ENCODE measurements around the gene LNPEP.

LNPEP gene

DNA sequence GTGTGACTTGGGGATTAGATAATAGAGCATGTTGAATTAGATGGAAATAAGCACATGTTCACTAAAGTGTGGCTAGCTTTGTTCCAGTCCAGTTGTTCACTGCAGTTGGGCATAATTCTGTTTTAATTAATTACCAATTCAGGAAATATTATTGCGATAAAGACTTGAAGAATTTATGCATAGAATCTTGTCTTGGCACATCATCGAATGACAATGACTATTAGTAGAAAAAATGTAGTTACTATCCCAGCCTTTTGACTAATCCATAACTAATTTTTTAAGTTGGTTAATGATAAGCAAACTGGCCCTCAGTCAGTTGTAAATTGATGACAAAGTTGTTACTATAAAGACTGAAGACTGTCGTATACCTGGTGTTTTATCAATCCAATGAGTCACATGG lies 10.5 kb downstream of the LNPEP start:
- no peak for TF ChIP-seq TAF1 (IDR thresholded peaks at IDR 0.05; ENCODE audit: borderline replicate concordance, insufficient read depth, low read length)
- no peak for TF ChIP-seq POLR2AphosphoS5 (IDR thresholded peaks at IDR 0.05; ENCODE audit: low read depth, low read length)
- no peak for TF ChIP-seq FOXP2 (optimal IDR thresholded peaks at IDR 0.05; ENCODE audit: borderline replicate concordance, extremely low read depth, extremely low read length, insufficient read depth)
- TF ChIP-seq, protein P1, sequence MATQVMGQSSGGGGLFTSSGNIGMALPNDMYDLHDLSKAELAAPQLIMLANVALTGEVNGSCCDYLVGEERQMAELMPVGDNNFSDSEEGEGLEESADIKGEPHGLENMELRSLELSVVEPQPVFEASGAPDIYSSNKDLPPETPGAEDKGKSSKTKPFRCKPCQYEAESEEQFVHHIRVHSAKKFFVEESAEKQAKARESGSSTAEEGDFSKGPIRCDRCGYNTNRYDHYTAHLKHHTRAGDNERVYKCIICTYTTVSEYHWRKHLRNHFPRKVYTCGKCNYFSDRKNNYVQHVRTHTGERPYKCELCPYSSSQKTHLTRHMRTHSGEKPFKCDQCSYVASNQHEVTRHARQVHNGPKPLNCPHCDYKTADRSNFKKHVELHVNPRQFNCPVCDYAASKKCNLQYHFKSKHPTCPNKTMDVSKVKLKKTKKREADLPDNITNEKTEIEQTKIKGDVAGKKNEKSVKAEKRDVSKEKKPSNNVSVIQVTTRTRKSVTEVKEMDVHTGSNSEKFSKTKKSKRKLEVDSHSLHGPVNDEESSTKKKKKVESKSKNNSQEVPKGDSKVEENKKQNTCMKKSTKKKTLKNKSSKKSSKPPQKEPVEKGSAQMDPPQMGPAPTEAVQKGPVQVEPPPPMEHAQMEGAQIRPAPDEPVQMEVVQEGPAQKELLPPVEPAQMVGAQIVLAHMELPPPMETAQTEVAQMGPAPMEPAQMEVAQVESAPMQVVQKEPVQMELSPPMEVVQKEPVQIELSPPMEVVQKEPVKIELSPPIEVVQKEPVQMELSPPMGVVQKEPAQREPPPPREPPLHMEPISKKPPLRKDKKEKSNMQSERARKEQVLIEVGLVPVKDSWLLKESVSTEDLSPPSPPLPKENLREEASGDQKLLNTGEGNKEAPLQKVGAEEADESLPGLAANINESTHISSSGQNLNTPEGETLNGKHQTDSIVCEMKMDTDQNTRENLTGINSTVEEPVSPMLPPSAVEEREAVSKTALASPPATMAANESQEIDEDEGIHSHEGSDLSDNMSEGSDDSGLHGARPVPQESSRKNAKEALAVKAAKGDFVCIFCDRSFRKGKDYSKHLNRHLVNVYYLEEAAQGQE (IDR thresholded peaks at IDR 0.05; ENCODE audit: insufficient read depth in 1 of 2, low read depth in 2 of 2, low read length in 2 of 2) = no peak
- no peak for TF ChIP-seq SIN3A (IDR thresholded peaks at IDR 0.05; ENCODE audit: borderline replicate concordance, insufficient read depth, low read length)

DNA sequence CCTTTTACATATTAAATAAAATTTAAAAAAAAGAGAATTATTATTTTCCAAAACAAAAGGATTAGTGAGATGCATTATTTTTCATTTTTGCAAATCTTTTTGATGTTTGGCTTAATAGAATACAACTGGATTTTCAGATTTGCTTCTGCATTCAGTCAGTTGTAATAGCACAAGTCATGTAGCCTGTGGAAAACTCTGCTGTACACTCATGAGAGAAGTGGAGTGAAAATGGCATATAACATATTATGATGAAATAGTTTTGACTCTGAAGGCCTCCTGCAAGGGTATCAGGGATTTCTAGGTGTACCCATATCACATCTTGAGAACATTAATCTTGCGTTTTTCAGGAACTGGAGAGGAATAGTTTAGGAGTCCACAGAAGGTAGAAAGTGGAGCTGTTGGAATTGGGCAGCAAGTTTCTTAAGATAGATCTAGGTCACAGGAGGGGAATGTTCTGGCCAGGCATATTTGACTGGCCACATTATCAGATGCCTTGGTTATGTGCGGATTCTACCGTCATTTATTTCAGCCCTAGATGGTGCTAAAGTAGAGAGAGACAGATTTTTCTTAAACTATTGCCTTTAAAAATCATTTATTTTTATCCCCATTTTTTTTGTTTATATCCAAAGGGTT lies 16.4 kb downstream of the LNPEP start:
- TF ChIP-seq SIN3A (IDR thresholded peaks at IDR 0.05; ENCODE audit: borderline replicate concordance, insufficient read depth, low read length) (no peak), TAF1 (IDR thresholded peaks at IDR 0.05; ENCODE audit: borderline replicate concordance, insufficient read depth, low read length) (no peak), FOXP2 (optimal IDR thresholded peaks at IDR 0.05; ENCODE audit: borderline replicate concordance, extremely low read depth, extremely low read length, insufficient read depth) (no peak), POLR2AphosphoS5 (IDR thresholded peaks at IDR 0.05; ENCODE audit: low read depth, low read length) (no peak)
- TF ChIP-seq, protein P1 (IDR thresholded peaks at IDR 0.05; ENCODE audit: insufficient read depth in 1 of 2, low read depth in 2 of 2, low read length in 2 of 2) = no peak

DNA sequence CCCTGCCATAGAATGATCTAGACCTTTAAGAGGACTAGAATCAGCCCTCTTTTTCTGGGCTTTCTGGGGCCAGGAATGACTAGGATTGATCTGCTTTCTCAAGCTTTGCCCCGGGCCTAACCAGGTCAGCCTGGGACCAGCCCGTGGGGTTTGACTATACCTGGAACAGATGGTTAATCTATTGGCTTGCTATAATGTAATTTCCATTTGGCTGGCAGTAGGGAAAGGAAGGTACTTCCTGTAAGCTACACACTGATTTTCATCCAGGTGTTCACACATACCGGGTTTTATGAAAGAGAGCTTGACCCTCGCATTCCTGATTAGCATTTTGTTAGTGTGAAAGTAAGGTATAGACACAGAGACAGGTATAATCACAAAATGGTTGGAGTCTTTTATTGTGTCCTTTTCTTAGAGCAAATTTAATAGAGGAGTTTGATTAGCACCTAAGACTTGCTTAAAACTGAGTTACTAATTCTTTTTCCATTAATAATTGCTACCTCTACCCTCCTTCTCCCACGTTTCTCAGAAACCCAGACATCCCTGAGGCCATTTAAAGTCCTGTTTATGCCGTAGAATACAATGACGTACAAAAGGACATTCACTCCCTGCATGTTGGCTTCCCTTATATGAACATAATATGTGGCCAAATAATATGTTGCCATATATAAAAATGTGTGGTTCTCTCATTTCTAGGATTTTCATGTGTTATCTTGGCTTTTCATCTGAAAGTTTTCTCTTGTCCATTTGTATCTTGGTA lies 17.3 kb downstream of the LNPEP start:
- no peak for TF ChIP-seq POLR2AphosphoS5 (IDR thresholded peaks at IDR 0.05; ENCODE audit: low read depth, low read length)

DNA sequence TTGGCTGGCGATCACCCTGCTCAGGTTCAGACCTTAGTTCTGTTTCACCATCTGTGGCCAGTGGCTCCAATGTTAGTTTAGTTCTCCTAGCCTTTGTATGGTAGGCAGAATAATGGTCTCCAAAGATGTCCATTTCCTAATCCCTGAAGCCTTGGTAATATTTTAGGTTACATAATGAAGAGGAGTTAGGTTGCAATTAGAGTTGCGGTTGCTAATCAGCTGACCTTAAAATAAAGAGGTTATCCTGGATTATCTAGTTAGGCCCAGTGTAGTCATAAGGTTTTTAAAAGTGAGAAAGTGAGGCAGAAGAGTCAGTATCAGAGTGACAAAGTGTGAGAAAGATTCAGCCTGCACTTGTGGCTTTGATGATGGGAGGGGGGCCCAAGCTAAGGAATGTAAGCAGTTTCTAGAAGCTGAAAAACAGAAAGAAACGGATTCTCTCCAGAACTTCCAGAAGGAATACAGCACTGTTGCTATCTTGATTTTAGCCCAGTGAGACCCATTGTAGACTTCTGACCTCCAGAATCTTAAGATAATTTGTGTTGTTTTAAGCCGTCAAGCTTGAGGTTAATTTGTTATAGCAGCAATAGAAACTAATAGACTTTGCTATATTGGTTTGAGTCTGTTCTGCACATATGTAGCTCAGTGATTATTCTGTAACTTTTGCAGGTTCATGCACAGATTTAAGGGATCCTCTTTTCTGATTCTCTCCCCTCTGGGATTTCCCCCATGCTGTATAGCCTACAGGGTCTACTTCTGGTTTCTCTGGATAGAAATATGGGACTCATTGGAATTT lies 21.6 kb downstream of the LNPEP start:
- no peak for TF ChIP-seq SIN3A (IDR thresholded peaks at IDR 0.05; ENCODE audit: borderline replicate concordance, insufficient read depth, low read length)
- TF ChIP-seq FOXP2 (optimal IDR thresholded peaks at IDR 0.05; ENCODE audit: borderline replicate concordance, extremely low read depth, extremely low read length, insufficient read depth) = no peak
- TF ChIP-seq TAF1 (IDR thresholded peaks at IDR 0.05; ENCODE audit: borderline replicate concordance, insufficient read depth, low read length) = no peak
- no peak for TF ChIP-seq POLR2AphosphoS5 (IDR thresholded peaks at IDR 0.05; ENCODE audit: low read depth, low read length)
- TF ChIP-seq, protein P1 (IDR thresholded peaks at IDR 0.05; ENCODE audit: insufficient read depth in 1 of 2, low read depth in 2 of 2, low read length in 2 of 2) = no peak

DNA sequence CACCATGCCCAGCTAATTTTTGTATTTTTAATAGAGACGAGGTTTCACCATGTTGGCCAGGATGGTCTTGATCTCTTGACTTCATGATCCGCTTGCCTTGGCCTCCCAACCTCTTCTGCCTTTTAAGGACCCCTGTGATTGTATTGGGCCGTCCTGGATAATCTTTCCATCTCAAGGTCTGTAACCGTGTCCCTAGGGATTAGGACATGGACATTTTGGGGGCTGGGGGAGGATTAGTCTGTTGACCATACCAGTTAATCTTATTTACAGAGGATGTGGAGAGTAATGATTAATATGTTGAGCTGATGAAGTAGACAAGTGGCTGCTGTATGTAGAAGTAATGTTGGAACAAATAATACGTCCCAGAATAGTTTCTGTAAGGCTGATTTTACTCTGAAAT lies 23.1 kb downstream of the LNPEP start:
- TF ChIP-seq, protein P1 (IDR thresholded peaks at IDR 0.05; ENCODE audit: insufficient read depth in 1 of 2, low read depth in 2 of 2, low read length in 2 of 2) = no peak
- TF ChIP-seq FOXP2 (optimal IDR thresholded peaks at IDR 0.05; ENCODE audit: borderline replicate concordance, extremely low read depth, extremely low read length, insufficient read depth) (no peak), POLR2AphosphoS5 (IDR thresholded peaks at IDR 0.05; ENCODE audit: low read depth, low read length) (no peak), SIN3A (IDR thresholded peaks at IDR 0.05; ENCODE audit: borderline replicate concordance, insufficient read depth, low read length) (no peak), TAF1 (IDR thresholded peaks at IDR 0.05; ENCODE audit: borderline replicate concordance, insufficient read depth, low read length) (no peak)

All from PFSK-1 (cell line).